Measurements from ENCODE around the gene GRB14. TPM values are rescaled to one million over a fixed set of nuclear protein-coding genes. Genes with fewer than 3 reads are reported as not detected.

Gene GRB14
- total RNA-seq, 2 donors from 2014 or later: 22.7 to 27.5 TPM

- Histone ChIP-seq H3K4me3 (no peak overlapping the region), H3K9me3 (no peaks in the 10 kb centered on the region), H3K36me3 (replicated peaks in 1 of 2; ENCODE audit: insufficient read depth in 1 of 2, low read depth in 2 of 2) (no peaks in the 10 kb centered on the region), H3K4me1 (peaks cover 10% of the 10 kb centered on the region), H3K27me3 (no peaks in the 10 kb centered on the region), H3K27ac (no peak overlapping the region)
- 23 to 27% methylated on average over 2 of the region's 2 CpGs for WGBS, 2 donors
- intact Hi-C loops (cut with DNase I): no loop called here
- ATAC-seq: no peak
- DNase-seq: no peak
- no peak for TF ChIP-seq CTCF (IDR thresholded peaks at IDR 0.05)
- TF ChIP-seq POLR2A (IDR thresholded peaks at IDR 0.05): no peak
Observed at GRCh38 chr2:164542581-164543021, 78.7 kb downstream of the GRB14 start.

GRCh38 chr2:164538240-164538866 is 82.9 kb downstream of the GRB14 start:
- no peaks in the 10 kb centered on the region for H3K27me3 ChIP-seq
- intact Hi-C loops (cut with DNase I): no loop called here
- H3K36me3 ChIP-seq (replicated peaks in 1 of 2; ENCODE audit: insufficient read depth in 1 of 2, low read depth in 2 of 2): no peaks in the 10 kb centered on the region
- peaks cover 29% of the 10 kb centered on the region for H3K4me1 ChIP-seq
- no peaks in the 10 kb centered on the region for H3K9me3 ChIP-seq
- H3K27ac ChIP-seq: no peak overlapping the region
- ATAC-seq (peak; percentile 63), DNase-seq (peak in 1 of 4 donors; percentile 30)
- TF ChIP-seq POLR2A (IDR thresholded peaks at IDR 0.05) (no peak), CTCF (IDR thresholded peaks at IDR 0.05) (peak; percentile 24 to 69 (median 58))
- WGBS, 2 donors: 88 to 95% methylated on average over 3 of the region's 3 CpGs
- no peak overlapping the region for H3K4me3 ChIP-seq

GRCh38 chr2:164535280-164536025 is 85.8 kb downstream of the GRB14 start:
- no peaks in the 10 kb centered on the region for H3K9me3 ChIP-seq
- peak in 2 of 4 donors; percentile 29 to 37 for DNase-seq
- 17 to 28% methylated on average over 5 of the region's 5 CpGs for WGBS, 2 donors
- H3K4me1 ChIP-seq: peaks cover 35% of the 10 kb centered on the region
- peak; percentile 68 for ATAC-seq
- TF ChIP-seq CTCF (IDR thresholded peaks at IDR 0.05): no peak
- H3K36me3 ChIP-seq (replicated peaks in 1 of 2; ENCODE audit: insufficient read depth in 1 of 2, low read depth in 2 of 2): no peaks in the 10 kb centered on the region
- intact Hi-C loops (cut with DNase I): no loop called here
- peak overlapping the region in 3 of 4 donors; percentile 15 to 58 (median 27) for H3K27ac ChIP-seq
- H3K4me3 ChIP-seq: no peak overlapping the region
- no peaks in the 10 kb centered on the region for H3K27me3 ChIP-seq

GRCh38 chr2:164530464-164530863 is 90.8 kb downstream of the GRB14 start:
- no peaks in the 10 kb centered on the region for H3K36me3 ChIP-seq (replicated peaks in 1 of 2; ENCODE audit: insufficient read depth in 1 of 2, low read depth in 2 of 2)
- TF ChIP-seq POLR2A (IDR thresholded peaks at IDR 0.05): no peak
- TF ChIP-seq CTCF (IDR thresholded peaks at IDR 0.05): no peak
- H3K4me3 ChIP-seq: no peak overlapping the region
- H3K4me1 ChIP-seq: peaks cover 28% of the 10 kb centered on the region
- intact Hi-C loops (cut with DNase I): no loop called here
- no peaks in the 10 kb centered on the region for H3K9me3 ChIP-seq
- H3K27me3 ChIP-seq: no peaks in the 10 kb centered on the region
- peak overlapping the region in 1 of 4 donors; percentile 8 for H3K27ac ChIP-seq
- DNase-seq: no peak
- ATAC-seq: peak; percentile 33
- WGBS, 2 donors: 78 to 81% methylated on average over 1 of the region's 1 CpG
